ENCODE data around the gene ACTR8. TPM values are rescaled to one million over a fixed set of nuclear protein-coding genes. Genes with fewer than 3 reads are reported as not detected.

The ACTR8 gene
- total RNA-seq, 2 experiments from 2014 or later: 39.6 to 48.7 TPM

DNA sequence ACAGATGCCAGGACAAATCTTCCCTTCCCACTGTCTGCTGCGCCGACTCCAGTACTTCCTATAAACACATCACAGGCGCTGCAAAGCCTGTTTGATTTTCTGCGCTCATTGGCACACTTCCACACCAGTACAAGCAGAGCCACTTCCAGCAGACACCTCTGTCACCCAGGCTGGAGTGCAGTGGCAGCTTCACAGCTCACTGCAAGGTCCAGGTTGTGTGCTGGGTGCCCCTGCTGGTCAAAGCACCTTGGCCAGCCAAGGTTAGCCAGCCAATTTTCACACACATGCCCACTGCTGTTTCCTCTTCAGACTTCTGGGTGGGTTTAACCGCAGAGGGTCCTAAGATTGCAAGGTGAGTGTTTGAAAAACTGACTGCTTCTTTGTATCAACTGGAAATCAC is 40.7 kb downstream of the ACTR8 start:
- no peak overlapping the region for H3K27ac ChIP-seq (ENCODE audit: low read depth, low read length, poor library complexity, severe bottlenecking)
- ChIA-PET POLR2A (no interaction called here), CTCF (ENCODE audit: unreplicated experiment) (no interaction called here)
- TF ChIP-seq EZH2phosphoT487 (IDR thresholded peaks at IDR 0.05; ENCODE audit: borderline replicate concordance, low read depth, low read length): no peak
- TF ChIP-seq CTCF (conservative IDR thresholded peaks at IDR 0.05; ENCODE audit: low read length): no peak
- H3K36me3 ChIP-seq (ENCODE audit: insufficient read depth, low read length): no peaks in the 10 kb centered on the region
- no peaks in the 10 kb centered on the region for H3K9me2 ChIP-seq (ENCODE audit: insufficient read depth, low read length)
- H3K9me3 ChIP-seq (ENCODE audit: low read length): no peaks in the 10 kb centered on the region
- intact Hi-C loops (cut with micrococcal nuclease; ENCODE audit: unreplicated experiment): loop anchor here (5.0 kb wide), 1 partner anchor 94 kb away; no protein-coding TSS in a partner anchor
- H3K4me2 ChIP-seq (ENCODE audit: low read length): no peak overlapping the region
- H3K79me2 ChIP-seq (ENCODE audit: insufficient read depth, low read depth, low read length): no peaks in the 10 kb centered on the region
- BruUV-seq (replicated peaks): no TSS peak
- DNase-seq (ENCODE audit: low spot score): no peak
- H3K4me1 ChIP-seq (ENCODE audit: insufficient read depth, low read length, poor library complexity, severe bottlenecking): peaks cover 15% of the 10 kb centered on the region
- no peaks in the 10 kb centered on the region for H4K20me1 ChIP-seq (ENCODE audit: insufficient read depth, low read length)
- no peak overlapping the region for H2AFZ ChIP-seq (ENCODE audit: low read length)
- no peak overlapping the region for H3K4me3 ChIP-seq (ENCODE audit: low read depth, low read length, poor library complexity, severe bottlenecking)

DNA sequence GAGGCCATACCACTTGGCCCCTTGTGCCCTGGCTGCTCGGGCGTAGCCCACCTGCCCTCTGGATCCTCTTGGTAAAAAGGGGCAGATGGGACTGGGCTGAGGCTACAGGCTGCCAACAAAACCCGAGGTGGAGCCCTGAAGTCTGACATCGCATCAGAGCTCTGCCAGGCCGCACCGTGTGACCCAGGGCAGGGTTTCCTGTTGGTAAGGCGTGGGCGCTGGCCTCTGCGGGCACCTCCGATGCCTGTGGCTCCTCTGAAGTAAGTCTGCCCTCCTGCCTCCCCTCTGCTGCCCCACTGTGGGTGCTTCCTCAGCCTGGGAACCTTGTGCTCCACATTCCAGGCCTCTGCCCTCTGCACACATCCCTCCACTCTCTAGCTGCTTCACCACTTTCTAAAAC is 44.6 kb downstream of the ACTR8 start:
- H3K79me2 ChIP-seq (ENCODE audit: insufficient read depth, low read depth, low read length): no peaks in the 10 kb centered on the region

More for the DNA sequence above, 44.6 kb downstream of the ACTR8 start:
- no peak overlapping the region for H2AFZ ChIP-seq (ENCODE audit: low read length)
- intact Hi-C loops (cut with micrococcal nuclease; ENCODE audit: unreplicated experiment): no loop called here
- no peak overlapping the region for H3K4me2 ChIP-seq (ENCODE audit: low read length)
- H3K9me2 ChIP-seq (ENCODE audit: insufficient read depth, low read length): no peaks in the 10 kb centered on the region
- CTCF ChIA-PET (ENCODE audit: unreplicated experiment): no interaction called here
- TF ChIP-seq CTCF (conservative IDR thresholded peaks at IDR 0.05; ENCODE audit: low read length): no peak
- TF ChIP-seq EZH2phosphoT487 (IDR thresholded peaks at IDR 0.05; ENCODE audit: borderline replicate concordance, low read depth, low read length): no peak
- no peaks in the 10 kb centered on the region for H3K4me1 ChIP-seq (ENCODE audit: insufficient read depth, low read length, poor library complexity, severe bottlenecking)
- DNase-seq (ENCODE audit: low spot score): no peak
- no peaks in the 10 kb centered on the region for H3K36me3 ChIP-seq (ENCODE audit: insufficient read depth, low read length)
- POLR2A ChIA-PET: no interaction called here
- no peak overlapping the region for H3K27ac ChIP-seq (ENCODE audit: low read depth, low read length, poor library complexity, severe bottlenecking)
- no TSS peak for BruUV-seq (replicated peaks)
- H3K9me3 ChIP-seq (ENCODE audit: low read length): no peaks in the 10 kb centered on the region
- no peak overlapping the region for H3K4me3 ChIP-seq (ENCODE audit: low read depth, low read length, poor library complexity, severe bottlenecking)
- no peaks in the 10 kb centered on the region for H4K20me1 ChIP-seq (ENCODE audit: insufficient read depth, low read length)
